Uterus (tissue), 4 donors: ENCODE results near the gene MED4. TPM values are rescaled to one million over a fixed set of nuclear protein-coding genes. Genes with fewer than 3 reads are reported as not detected.

Source experiments
- DNase-seq, 2 donors: peaks; one replicate each; pipeline ENCODE4 v3.0.0-alpha.2; 2019 to 2020
- H3K27ac ChIP-seq, 2 donors: fragments of 200-600 bp; sonication (generic); 1 replicate in 1 of 2; 2 replicates in 1 of 2; pipeline ENCODE4 v1.5.1; 2016 to 2018
- H3K27me3 ChIP-seq, 2 donors: fragments of 200-600 bp; sonication (generic); one replicate each; pipeline ENCODE4 v1.5.1; 2018 to 2019; ENCODE audit warnings: control low read depth in 1 of 2
- H3K36me3 ChIP-seq, 2 donors: fragments of 200-600 bp; sonication (generic); one replicate each; pipeline ENCODE4 v1.5.1; 2019; ENCODE audit warnings: control low read depth in 1 of 2
- H3K4me1 ChIP-seq, 2 donors: fragments of 200-600 bp; sonication (generic); one replicate each; pipeline ENCODE4 v1.5.1; 2018 to 2019; ENCODE audit warnings: control low read depth in 1 of 2
- H3K4me3 ChIP-seq, 2 donors: fragments of 200-600 bp; sonication (generic); 1 replicate in 1 of 2; 2 replicates in 1 of 2; pipeline ENCODE4 v1.5.1; 2018 to 2019; ENCODE audit warnings: mild to moderate bottlenecking in 1 of 2
- H3K9me3 ChIP-seq, 2 donors: fragments of 200-600 bp; sonication (generic); one replicate each; pipeline ENCODE4 v1.5.1; 2019; ENCODE audit warnings: control low read depth in 1 of 2
- CTCF ChIP-seq, 4 experiments: fragments of 200-600 bp in 2 of 4; fragments of 450-650 bp in 2 of 4; sonication (generic) in 2 of 4; IDR thresholded peaks; one replicate each; pipeline ENCODE4 v1.5.1; 2016 to 2019; ENCODE audit warnings: antibody characterized with exemption in 4 of 4, mild to moderate bottlenecking in 2 of 4, moderate library complexity in 1 of 4
- POLR2A ChIP-seq, 2 donors: fragments of 450-650 bp; IDR thresholded peaks; one replicate each; pipeline ENCODE4 v1.6.1; 2016; ENCODE audit warnings: antibody characterized with exemption in 2 of 2, mild to moderate bottlenecking in 1 of 2, moderate library complexity in 1 of 2
- intact Hi-C: fragments of 100-400 bp; cut with DNase I; formaldehyde crosslinking; loops from one replicate; pipeline ENCODE4 v1.15.1; 2023; ENCODE audit warnings: low total_unique reads
- total RNA-seq, 4 donors: library from RNA; depleted of rRNA in 3 of 4; stranded (reverse); fragments of >200 nt in 3 of 4; gene quantifications; one replicate each; pipeline versions ENCODE4 v1.1.0 to v1.2.4, GENCODE V29; 2014 to 2023
- donor health status: DM: yes; HTN: yes; CAD: no.

The MED4 gene
- total RNA-seq, 4 donors from 2014 or later = 38.4 to 53.4 (median 49.1) TPM

GRCh38 chr13:48040049-48040448 is 54.9 kb downstream of the MED4 start:
- H3K4me3 ChIP-seq = no peak overlapping the region
- H3K9me3 ChIP-seq = no peaks in the 10 kb centered on the region
- DNase-seq = no peak
- H3K27ac ChIP-seq = no peak overlapping the region
- H3K27me3 ChIP-seq = no peaks in the 10 kb centered on the region
- no peaks in the 10 kb centered on the region for H3K36me3 ChIP-seq
- intact Hi-C loops = no loop called here
- H3K4me1 ChIP-seq = no peaks in the 10 kb centered on the region
- TF ChIP-seq POLR2A (IDR thresholded peaks at IDR 0.05) = no peak
- no peak for TF ChIP-seq CTCF (IDR thresholded peaks at IDR 0.05)

GRCh38 chr13:48038761-48039160 is 56.1 kb downstream of the MED4 start:
- DNase-seq = no peak
- Histone ChIP-seq H3K9me3 (no peaks in the 10 kb centered on the region), H3K27ac (peak overlapping the region; percentile 91 to 98), H3K36me3 (no peaks in the 10 kb centered on the region), H3K27me3 (no peaks in the 10 kb centered on the region), H3K4me1 (no peaks in the 10 kb centered on the region), H3K4me3 (no peak overlapping the region)
- intact Hi-C loops = no loop called here
- TF ChIP-seq POLR2A (IDR thresholded peaks at IDR 0.05) (no peak), CTCF (IDR thresholded peaks at IDR 0.05) (no peak)

GRCh38 chr13:48037346-48038173 is 57.3 kb downstream of the MED4 start, which contains the start of gene NUDT15:
Gene NUDT15, plus strand, starts transcription at chr13:48037726. Its CDS starts 21 bp downstream, at chr13:48037747.
- no peaks in the 10 kb centered on the region for H3K27me3 ChIP-seq
- no peaks in the 10 kb centered on the region for H3K4me1 ChIP-seq
- peak within 1 kb of the TSS; percentile 91 to 98 for H3K27ac ChIP-seq
- no peaks in the 10 kb centered on the region for H3K9me3 ChIP-seq
- H3K4me3 ChIP-seq = peak within 1 kb of the TSS; percentile 59 to 78
- peak; percentile 52 to 88 for TF ChIP-seq POLR2A (IDR thresholded peaks at IDR 0.05)
- peak; percentile 91 to 96 (median 92) for TF ChIP-seq CTCF (IDR thresholded peaks at IDR 0.05)
- H3K36me3 ChIP-seq = no peaks in the 10 kb centered on the region
- intact Hi-C loops = no loop called here
- peak; percentile 89 to 91 for DNase-seq

GRCh38 chr13:48029859-48030258 is 65.0 kb downstream of the MED4 start:
- H3K36me3 ChIP-seq = no peaks in the 10 kb centered on the region
- H3K9me3 ChIP-seq = no peaks in the 10 kb centered on the region
- H3K4me3 ChIP-seq = no peak overlapping the region
- intact Hi-C loops = no loop called here
- H3K4me1 ChIP-seq = no peaks in the 10 kb centered on the region
- H3K27me3 ChIP-seq = no peaks in the 10 kb centered on the region
- DNase-seq = no peak
- no peak for TF ChIP-seq CTCF (IDR thresholded peaks at IDR 0.05)
- TF ChIP-seq POLR2A (IDR thresholded peaks at IDR 0.05) = no peak
- no peak overlapping the region for H3K27ac ChIP-seq

GRCh38 chr13:48028066-48028465 is 66.8 kb downstream of the MED4 start:
- intact Hi-C loops = no loop called here
- Histone ChIP-seq H3K9me3 (no peaks in the 10 kb centered on the region), H3K36me3 (no peaks in the 10 kb centered on the region), H3K4me1 (no peaks in the 10 kb centered on the region), H3K4me3 (no peak overlapping the region), H3K27me3 (no peaks in the 10 kb centered on the region), H3K27ac (no peak overlapping the region)
- TF ChIP-seq POLR2A (IDR thresholded peaks at IDR 0.05) (no peak), CTCF (IDR thresholded peaks at IDR 0.05) (no peak)
- DNase-seq = no peak
